ENCODE data around the gene SNED1. TPM values are rescaled to one million over a fixed set of nuclear protein-coding genes. Genes with fewer than 3 reads are reported as not detected.
A peak's percentile ranks its signal among the peaks of the same experiment; 100 is the strongest.

Gene SNED1
- total and polyA plus RNA-seq, 4 donors = 0.65 to 18.1 (median 2.8) TPM

- WGBS = 94% methylated on average over 7 of the region's 7 CpGs
Measured at GRCh38 chr2:241008711-241009121, 10.3 kb downstream of the SNED1 start.

GRCh38 chr2:241009191-241009590 is 10.8 kb downstream of the SNED1 start:
- no peak for DNase-seq (ENCODE audit: low spot score)
- peaks cover 0 to 3% (median 0%) of the 10 kb centered on the region in 4 donors for H3K36me3 ChIP-seq (ENCODE audit: control insufficient read depth in 4 of 4, insufficient read depth in 3 of 4, low read depth in 1 of 4, low read length in 3 of 4)
- TF ChIP-seq YY1 (IDR thresholded peaks at IDR 0.05) = no peak
- TF ChIP-seq, protein P1, sequence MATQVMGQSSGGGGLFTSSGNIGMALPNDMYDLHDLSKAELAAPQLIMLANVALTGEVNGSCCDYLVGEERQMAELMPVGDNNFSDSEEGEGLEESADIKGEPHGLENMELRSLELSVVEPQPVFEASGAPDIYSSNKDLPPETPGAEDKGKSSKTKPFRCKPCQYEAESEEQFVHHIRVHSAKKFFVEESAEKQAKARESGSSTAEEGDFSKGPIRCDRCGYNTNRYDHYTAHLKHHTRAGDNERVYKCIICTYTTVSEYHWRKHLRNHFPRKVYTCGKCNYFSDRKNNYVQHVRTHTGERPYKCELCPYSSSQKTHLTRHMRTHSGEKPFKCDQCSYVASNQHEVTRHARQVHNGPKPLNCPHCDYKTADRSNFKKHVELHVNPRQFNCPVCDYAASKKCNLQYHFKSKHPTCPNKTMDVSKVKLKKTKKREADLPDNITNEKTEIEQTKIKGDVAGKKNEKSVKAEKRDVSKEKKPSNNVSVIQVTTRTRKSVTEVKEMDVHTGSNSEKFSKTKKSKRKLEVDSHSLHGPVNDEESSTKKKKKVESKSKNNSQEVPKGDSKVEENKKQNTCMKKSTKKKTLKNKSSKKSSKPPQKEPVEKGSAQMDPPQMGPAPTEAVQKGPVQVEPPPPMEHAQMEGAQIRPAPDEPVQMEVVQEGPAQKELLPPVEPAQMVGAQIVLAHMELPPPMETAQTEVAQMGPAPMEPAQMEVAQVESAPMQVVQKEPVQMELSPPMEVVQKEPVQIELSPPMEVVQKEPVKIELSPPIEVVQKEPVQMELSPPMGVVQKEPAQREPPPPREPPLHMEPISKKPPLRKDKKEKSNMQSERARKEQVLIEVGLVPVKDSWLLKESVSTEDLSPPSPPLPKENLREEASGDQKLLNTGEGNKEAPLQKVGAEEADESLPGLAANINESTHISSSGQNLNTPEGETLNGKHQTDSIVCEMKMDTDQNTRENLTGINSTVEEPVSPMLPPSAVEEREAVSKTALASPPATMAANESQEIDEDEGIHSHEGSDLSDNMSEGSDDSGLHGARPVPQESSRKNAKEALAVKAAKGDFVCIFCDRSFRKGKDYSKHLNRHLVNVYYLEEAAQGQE (IDR thresholded peaks at IDR 0.05) = no peak
- TF ChIP-seq, protein P2, sequence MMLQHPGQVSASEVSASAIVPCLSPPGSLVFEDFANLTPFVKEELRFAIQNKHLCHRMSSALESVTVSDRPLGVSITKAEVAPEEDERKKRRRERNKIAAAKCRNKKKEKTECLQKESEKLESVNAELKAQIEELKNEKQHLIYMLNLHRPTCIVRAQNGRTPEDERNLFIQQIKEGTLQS (IDR thresholded peaks at IDR 0.05) = no peak
- TF ChIP-seq JUND (IDR thresholded peaks at IDR 0.05) = no peak
- TF ChIP-seq EGR1 (IDR thresholded peaks at IDR 0.05; ENCODE audit: low read depth in 2 of 2) = no peak
- TF ChIP-seq TAF1 (conservative IDR thresholded peaks at IDR 0.05) = no peak
- no peak for TF ChIP-seq NR2F2 (IDR thresholded peaks at IDR 0.05)
- no peak for TF ChIP-seq SP1 (IDR thresholded peaks at IDR 0.05)
- TF ChIP-seq, protein P3, sequence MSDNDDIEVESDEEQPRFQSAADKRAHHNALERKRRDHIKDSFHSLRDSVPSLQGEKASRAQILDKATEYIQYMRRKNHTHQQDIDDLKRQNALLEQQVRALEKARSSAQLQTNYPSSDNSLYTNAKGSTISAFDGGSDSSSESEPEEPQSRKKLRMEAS (IDR thresholded peaks at IDR 0.05) = no peak
- TF ChIP-seq FOXA1 (IDR thresholded peaks at IDR 0.05) = no peak
- H3K4me3 ChIP-seq (ENCODE audit: low read depth in 1 of 3, low read length in 3 of 3) = no peak overlapping the region
- H3K9ac ChIP-seq (ENCODE audit: low read depth in 1 of 2, low read length in 2 of 2) = no peak overlapping the region
- H3K4me1 ChIP-seq (ENCODE audit: control insufficient read depth in 4 of 4, insufficient read depth in 4 of 4, low read length in 3 of 4) = peaks cover 0 to 11% (median 0%) of the 10 kb centered on the region in 4 donors
- H3K27me3 ChIP-seq (ENCODE audit: control insufficient read depth in 4 of 4, insufficient read depth in 4 of 4, low read length in 3 of 4) = no peaks in the 10 kb centered on the region
- H3K27ac ChIP-seq (ENCODE audit: low read depth in 1 of 2, low read length in 2 of 2) = no peak overlapping the region
- 82% methylated on average over 2 of the region's 2 CpGs for WGBS
- H3K9me3 ChIP-seq (ENCODE audit: control insufficient read depth in 4 of 4, low read length in 3 of 4) = peaks cover 0 to 3% (median 0%) of the 10 kb centered on the region in 4 donors

More at GRCh38 chr2:241008711-241009121, 10.3 kb downstream of the SNED1 start:
- Histone ChIP-seq H3K27ac (ENCODE audit: low read depth in 1 of 2, low read length in 2 of 2) (no peak overlapping the region), H3K27me3 (ENCODE audit: control insufficient read depth in 4 of 4, insufficient read depth in 4 of 4, low read length in 3 of 4) (no peaks in the 10 kb centered on the region), H3K4me3 (ENCODE audit: low read depth in 1 of 3, low read length in 3 of 3) (no peak overlapping the region), H3K9me3 (ENCODE audit: control insufficient read depth in 4 of 4, low read length in 3 of 4) (peaks cover 3 to 8% (median 4%) of the 10 kb centered on the region in 4 donors), H3K36me3 (ENCODE audit: control insufficient read depth in 4 of 4, insufficient read depth in 3 of 4, low read depth in 1 of 4, low read length in 3 of 4) (peaks cover 0 to 7% (median 2%) of the 10 kb centered on the region in 4 donors), H3K9ac (ENCODE audit: low read depth in 1 of 2, low read length in 2 of 2) (no peak overlapping the region), H3K4me1 (ENCODE audit: control insufficient read depth in 4 of 4, insufficient read depth in 4 of 4, low read length in 3 of 4) (peaks cover 0 to 11% (median 0%) of the 10 kb centered on the region in 4 donors)
- peak; percentile 23 for DNase-seq (ENCODE audit: low spot score)
- TF ChIP-seq TAF1 (conservative IDR thresholded peaks at IDR 0.05) (no peak), FOXA2 (IDR thresholded peaks at IDR 0.05) (no peak), EGR1 (IDR thresholded peaks at IDR 0.05; ENCODE audit: low read depth in 2 of 2) (no peak), RAD21 (IDR thresholded peaks at IDR 0.05) (no peak), FOXA1 (IDR thresholded peaks at IDR 0.05) (no peak), HNF4A (conservative IDR thresholded peaks at IDR 0.05) (no peak), YY1 (IDR thresholded peaks at IDR 0.05) (no peak), NR2F2 (IDR thresholded peaks at IDR 0.05) (no peak), JUND (IDR thresholded peaks at IDR 0.05) (no peak), ZBTB33 (IDR thresholded peaks at IDR 0.05) (no peak)
- TF ChIP-seq, protein P3 (IDR thresholded peaks at IDR 0.05) = no peak
- TF ChIP-seq, protein P4, sequence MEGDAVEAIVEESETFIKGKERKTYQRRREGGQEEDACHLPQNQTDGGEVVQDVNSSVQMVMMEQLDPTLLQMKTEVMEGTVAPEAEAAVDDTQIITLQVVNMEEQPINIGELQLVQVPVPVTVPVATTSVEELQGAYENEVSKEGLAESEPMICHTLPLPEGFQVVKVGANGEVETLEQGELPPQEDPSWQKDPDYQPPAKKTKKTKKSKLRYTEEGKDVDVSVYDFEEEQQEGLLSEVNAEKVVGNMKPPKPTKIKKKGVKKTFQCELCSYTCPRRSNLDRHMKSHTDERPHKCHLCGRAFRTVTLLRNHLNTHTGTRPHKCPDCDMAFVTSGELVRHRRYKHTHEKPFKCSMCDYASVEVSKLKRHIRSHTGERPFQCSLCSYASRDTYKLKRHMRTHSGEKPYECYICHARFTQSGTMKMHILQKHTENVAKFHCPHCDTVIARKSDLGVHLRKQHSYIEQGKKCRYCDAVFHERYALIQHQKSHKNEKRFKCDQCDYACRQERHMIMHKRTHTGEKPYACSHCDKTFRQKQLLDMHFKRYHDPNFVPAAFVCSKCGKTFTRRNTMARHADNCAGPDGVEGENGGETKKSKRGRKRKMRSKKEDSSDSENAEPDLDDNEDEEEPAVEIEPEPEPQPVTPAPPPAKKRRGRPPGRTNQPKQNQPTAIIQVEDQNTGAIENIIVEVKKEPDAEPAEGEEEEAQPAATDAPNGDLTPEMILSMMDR (IDR thresholded peaks at IDR 0.05; ENCODE audit: low read depth, low read length, missing input control) = no peak
